Measurements from ENCODE around the gene C2orf78.

DNA sequence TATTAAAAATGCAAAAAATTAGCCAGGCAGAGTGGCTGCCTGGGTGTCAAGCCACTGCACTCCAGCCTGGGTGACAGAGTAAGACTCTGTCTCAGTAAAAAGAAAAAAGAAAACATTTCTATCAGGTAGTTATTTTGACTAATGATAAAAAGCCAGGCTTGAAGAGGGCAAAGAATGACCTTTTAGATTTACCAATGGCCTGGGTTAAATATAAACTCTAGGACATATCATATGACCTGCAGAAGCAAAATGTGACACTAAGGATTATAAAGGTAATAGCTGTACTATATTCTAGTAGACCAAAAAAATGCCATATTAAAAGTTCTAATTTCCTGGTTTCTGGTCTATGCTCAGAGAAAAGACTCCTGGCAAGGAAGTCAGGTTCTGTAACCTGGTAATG, 28.7 kb downstream of the C2orf78 start:
- TF ChIP-seq, protein P1, sequence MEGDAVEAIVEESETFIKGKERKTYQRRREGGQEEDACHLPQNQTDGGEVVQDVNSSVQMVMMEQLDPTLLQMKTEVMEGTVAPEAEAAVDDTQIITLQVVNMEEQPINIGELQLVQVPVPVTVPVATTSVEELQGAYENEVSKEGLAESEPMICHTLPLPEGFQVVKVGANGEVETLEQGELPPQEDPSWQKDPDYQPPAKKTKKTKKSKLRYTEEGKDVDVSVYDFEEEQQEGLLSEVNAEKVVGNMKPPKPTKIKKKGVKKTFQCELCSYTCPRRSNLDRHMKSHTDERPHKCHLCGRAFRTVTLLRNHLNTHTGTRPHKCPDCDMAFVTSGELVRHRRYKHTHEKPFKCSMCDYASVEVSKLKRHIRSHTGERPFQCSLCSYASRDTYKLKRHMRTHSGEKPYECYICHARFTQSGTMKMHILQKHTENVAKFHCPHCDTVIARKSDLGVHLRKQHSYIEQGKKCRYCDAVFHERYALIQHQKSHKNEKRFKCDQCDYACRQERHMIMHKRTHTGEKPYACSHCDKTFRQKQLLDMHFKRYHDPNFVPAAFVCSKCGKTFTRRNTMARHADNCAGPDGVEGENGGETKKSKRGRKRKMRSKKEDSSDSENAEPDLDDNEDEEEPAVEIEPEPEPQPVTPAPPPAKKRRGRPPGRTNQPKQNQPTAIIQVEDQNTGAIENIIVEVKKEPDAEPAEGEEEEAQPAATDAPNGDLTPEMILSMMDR (IDR thresholded peaks at IDR 0.05; ENCODE audit: insufficient read depth, low read length, poor library complexity, severe bottlenecking), result no peak
- no peak for TF ChIP-seq EZH2phosphoT487 (conservative IDR thresholded peaks at IDR 0.05; ENCODE audit: low read length)

Measured in SU-DHL-6 (cell line).